Glutamatergic neuron (in vitro differentiated cells): ENCODE measurements around the gene RGL1. TPM values are rescaled to one million over a fixed set of nuclear protein-coding genes. Genes with fewer than 3 reads are reported as not detected.

Experiments
- DNase-seq: peaks from one replicate; pipeline ENCODE4 v3.0.0; 2022
- H3K27ac Mint-ChIP-seq: one replicate; pipeline ENCODE4 v1.8.0; 2020; ENCODE audit warnings: mild to moderate bottlenecking, mixed read lengths, inconsistent platforms; ENCODE audit not compliant: unreplicated experiment
- H3K27me3 Mint-ChIP-seq: one replicate; pipeline ENCODE4 v1.8.0; 2020; ENCODE audit warnings: mild to moderate bottlenecking, moderate library complexity, mixed read lengths, inconsistent platforms; ENCODE audit not compliant: unreplicated experiment
- H3K36me3 Mint-ChIP-seq: one replicate; pipeline ENCODE4 v1.8.0; 2020; ENCODE audit warnings: mild to moderate bottlenecking, mixed read lengths, inconsistent platforms; ENCODE audit not compliant: unreplicated experiment
- H3K4me1 Mint-ChIP-seq: one replicate; pipeline ENCODE4 v1.8.0; 2020; ENCODE audit warnings: mild to moderate bottlenecking, low read depth, mixed read lengths, inconsistent platforms; ENCODE audit not compliant: unreplicated experiment
- H3K4me3 Mint-ChIP-seq: one replicate; pipeline ENCODE4 v1.8.0; 2020; ENCODE audit warnings: mild to moderate bottlenecking, mixed read lengths, inconsistent platforms; ENCODE audit not compliant: unreplicated experiment
- H3K9me3 Mint-ChIP-seq: one replicate; pipeline ENCODE4 v1.8.0; 2020; ENCODE audit warnings: mild to moderate bottlenecking, moderate library complexity, mixed read lengths, inconsistent platforms; ENCODE audit not compliant: unreplicated experiment
- CTCF ChIP-seq: fragments of 200-600 bp; sonication (generic); IDR thresholded peaks from one replicate; pipeline ENCODE4 v1.5.0; 2021; ENCODE audit not compliant: partially characterized antibody, unreplicated experiment
- total RNA-seq: library from RNA; stranded (reverse); fragmentation: NEBNext Ultra II Directional; extraction: Animal tissue kit (Norgen Biotek cat#: 25700); gene quantifications from one replicate; pipeline ENCODE4 v1.2.1, GENCODE V29; 2021; ENCODE audit not compliant: unreplicated experiment

Gene RGL1
- total RNA-seq, 1 donor from 2014 or later, result 4.9 TPM

- DNase-seq, result no peak
- H3K4me3 Mint-ChIP-seq, result no peak overlapping the region
- no peak overlapping the region for H3K27ac Mint-ChIP-seq
- H3K4me1 Mint-ChIP-seq, result no peaks in the 10 kb centered on the region
- H3K9me3 Mint-ChIP-seq, result no peaks in the 10 kb centered on the region
- no peaks in the 10 kb centered on the region for H3K36me3 Mint-ChIP-seq
- H3K27me3 Mint-ChIP-seq, result no peaks in the 10 kb centered on the region
- TF ChIP-seq CTCF, result no peak
These were observed 91.6 kb downstream of the RGL1 start for GRCh38 chr1:183896466-183897048.

GRCh38 chr1:183898001-183898396 lies 93.1 kb downstream of the RGL1 start:
- H3K9me3 Mint-ChIP-seq, result no peaks in the 10 kb centered on the region
- H3K4me1 Mint-ChIP-seq, result no peaks in the 10 kb centered on the region
- H3K4me3 Mint-ChIP-seq, result no peak overlapping the region
- H3K36me3 Mint-ChIP-seq, result no peaks in the 10 kb centered on the region
- no peaks in the 10 kb centered on the region for H3K27me3 Mint-ChIP-seq
- no peak for TF ChIP-seq CTCF
- no peak overlapping the region for H3K27ac Mint-ChIP-seq
- DNase-seq, result no peak

- Mint-ChIP-seq H3K36me3 (no peaks in the 10 kb centered on the region), H3K9me3 (no peaks in the 10 kb centered on the region)
These were observed 93.7 kb downstream of the RGL1 start for GRCh38 chr1:183898610-183899009.

GRCh38 chr1:183901748-183902330 lies 96.9 kb downstream of the RGL1 start:
- Mint-ChIP-seq H3K4me1 (peaks cover 6% of the 10 kb centered on the region), H3K27me3 (no peaks in the 10 kb centered on the region), H3K36me3 (no peaks in the 10 kb centered on the region), H3K27ac (no peak overlapping the region), H3K4me3 (no peak overlapping the region), H3K9me3 (no peaks in the 10 kb centered on the region)
- TF ChIP-seq CTCF, result no peak
- DNase-seq, result no peak

More at GRCh38 chr1:183898610-183899009, 93.7 kb downstream of the RGL1 start:
- Mint-ChIP-seq H3K27me3 (no peaks in the 10 kb centered on the region), H3K4me3 (no peak overlapping the region), H3K27ac (no peak overlapping the region), H3K4me1 (no peaks in the 10 kb centered on the region)
- no peak for DNase-seq
- TF ChIP-seq CTCF, result no peak

GRCh38 chr1:183903101-183903500 lies 98.2 kb downstream of the RGL1 start:
- DNase-seq, result no peak
- TF ChIP-seq CTCF, result no peak
- no peak overlapping the region for H3K27ac Mint-ChIP-seq
- no peak overlapping the region for H3K4me3 Mint-ChIP-seq
- no peaks in the 10 kb centered on the region for H3K36me3 Mint-ChIP-seq
- no peaks in the 10 kb centered on the region for H3K27me3 Mint-ChIP-seq
- H3K9me3 Mint-ChIP-seq, result no peaks in the 10 kb centered on the region
- H3K4me1 Mint-ChIP-seq, result peaks cover 6% of the 10 kb centered on the region
